ENCODE data around the gene APOBEC4.

DNA sequence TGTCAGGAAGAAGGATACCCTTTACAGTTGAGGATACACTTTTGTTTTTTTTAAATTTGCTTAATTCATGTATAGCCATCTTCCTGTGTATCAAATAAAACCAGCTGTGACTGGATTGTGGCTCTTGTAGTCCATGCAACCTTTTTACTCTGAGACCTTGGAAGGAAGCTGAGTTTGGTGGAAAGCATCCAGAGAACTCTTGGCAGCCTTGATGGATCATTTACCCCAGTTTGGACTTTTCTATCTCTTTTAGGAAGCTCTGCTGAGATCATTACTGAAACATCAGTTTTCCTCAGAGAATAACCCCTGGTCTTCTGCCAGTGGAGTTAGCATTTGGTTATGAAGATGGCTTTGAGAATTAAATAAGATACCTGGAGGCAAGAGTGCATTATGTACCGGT, 21.2 kb upstream of the APOBEC4 start:
- TF ChIP-seq CTCF (IDR thresholded peaks at IDR 0.05 in 2 of 3, conservative IDR thresholded peaks at IDR 0.05 in 1 of 3; ENCODE audit: control insufficient read depth in 2 of 3, extremely low read depth in 1 of 3, insufficient read depth in 1 of 3, low read depth in 3 of 3, low read length in 3 of 3) (no peak), CBFB (IDR thresholded peaks at IDR 0.05; ENCODE audit: low read depth) (no peak), TARDBP (IDR thresholded peaks at IDR 0.05; ENCODE audit: borderline replicate concordance) (no peak), NBN (IDR thresholded peaks at IDR 0.05) (no peak), CEBPB (IDR thresholded peaks at IDR 0.05; ENCODE audit: borderline replicate concordance in 1 of 2, low read depth in 2 of 2, low read length in 2 of 2) (no peak), POLR2A (IDR thresholded peaks at IDR 0.05; ENCODE audit: low read depth, low read length) (no peak), EP300 (IDR thresholded peaks at IDR 0.05; ENCODE audit: borderline replicate concordance in 1 of 2, control insufficient read depth in 1 of 2, low read depth in 2 of 2, low read length in 2 of 2) (no peak), POLR2AphosphoS2 (IDR thresholded peaks at IDR 0.05; ENCODE audit: low read depth, low read length) (no peak), CHD1 (IDR thresholded peaks at IDR 0.05; ENCODE audit: low read depth, low read length) (no peak), TCF12 (IDR thresholded peaks at IDR 0.05; ENCODE audit: low read depth, low read length) (no peak), NRF1 (conservative IDR thresholded peaks at IDR 0.05; ENCODE audit: low read depth, low read length) (no peak), E2F4 (IDR thresholded peaks at IDR 0.05; ENCODE audit: low read depth, low read length) (no peak), SREBF1 (IDR thresholded peaks at IDR 0.05; ENCODE audit: low read length) (no peak), MYC (IDR thresholded peaks at IDR 0.05; ENCODE audit: insufficient read depth, insufficient read length, insufficient replicate concordance, low read length, severe bottlenecking) (no peak)
